Adrenal gland (tissue), 12 donors: ENCODE data around the gene ADCY5. TPM values are rescaled to one million over a fixed set of nuclear protein-coding genes. Genes with fewer than 3 reads are reported as not detected.

Experiments used
- DNase-seq, 7 donors: peaks; one replicate each; pipeline ENCODE4 v3.0.0-alpha.2; 2019 to 2020
- H3K27ac ChIP-seq, 5 donors: fragments of 200-600 bp; sonication (generic) in 4 of 5; 1 replicate in 3 of 5; 2 replicates in 2 of 5; pipeline versions ENCODE4 v1.5.1 to v1.8.0; 2016 to 2020; ENCODE audit warnings: mild to moderate bottlenecking in 1 of 5
- H3K27me3 ChIP-seq: fragments of 200-600 bp; 2 replicates; pipeline ENCODE4 v1.8.0; 2021
- H3K36me3 ChIP-seq, 2 donors: fragments of 200-600 bp; replicated peaks in 1 of 2; 1 replicate in 1 of 2; 2 replicates in 1 of 2; pipeline versions ENCODE4 v1.5.1 to v1.8.0; 2018 to 2022
- H3K4me1 ChIP-seq, 2 donors: fragments of 200-600 bp; replicated peaks in 1 of 2; 1 replicate in 1 of 2; 2 replicates in 1 of 2; pipeline versions ENCODE4 v1.5.1 to v1.8.0; 2018 to 2021
- H3K4me3 ChIP-seq, 4 donors: fragments of 200-600 bp; sonication (generic) in 3 of 4; one replicate each; pipeline ENCODE4 v1.5.1; 2016 to 2018
- H3K9me3 ChIP-seq, 3 donors: fragments of 200-600 bp; sonication (generic) in 1 of 3; replicated peaks in 1 of 3; 1 replicate in 2 of 3; 2 replicates in 1 of 3; pipeline versions ENCODE4 v1.5.1 to v1.8.0; 2016 to 2021
- CTCF ChIP-seq, 6 experiments: fragments of 450-650 bp in 4 of 6; fragments of 200-600 bp in 2 of 6; sonication (generic) in 1 of 6; IDR thresholded peaks; 1 replicate in 5 of 6; 2 replicates in 1 of 6; pipeline versions ENCODE4 v1.5.1 to v1.8.0; 2016 to 2021; ENCODE audit warnings: antibody characterized with exemption in 6 of 6, mild to moderate bottlenecking in 2 of 6, moderate library complexity in 1 of 6
- POLR2A ChIP-seq, 2 donors: fragments of 450-650 bp; IDR thresholded peaks; one replicate each; pipeline ENCODE4 v1.6.1; 2017; ENCODE audit warnings: antibody characterized with exemption in 2 of 2, mild to moderate bottlenecking in 2 of 2, moderate library complexity in 1 of 2
- WGBS, 4 donors: extraction: QIAGEN DNeasy Blood & Tissue Kit in 2 of 4; methylation state at CpG; one replicate each; pipeline versions ENCODE4 v1.1.5 to v1.1.7; 2013 to 2017; 5-methylcytosine and 5-hydroxymethylcytosine counted together
- intact Hi-C, 2 donors: fragments of 100-400 bp; cut with DNase I; formaldehyde crosslinking; loops; one replicate each; pipeline versions ENCODE4 v1.14.1 to v1.15.0; 2022 to 2023
- polyA plus RNA-seq, 3 donors: library from polyadenylated mRNA; stranded (reverse); fragments of 200-250 nt in 2 of 3; fragments of 350-450 nt in 1 of 3; fragmentation: Illumina TruSeq in 1 of 3; extraction: RNeasy Lipid Tissue Mini Kit (QIAGEN cat#74804) in 1 of 3; gene quantifications; one replicate each; pipeline ENCODE4 v1.2.3, GENCODE V29; 2013 to 2014
- total RNA-seq, 9 donors: library from RNA; depleted of rRNA in 4 of 9; stranded (reverse); fragments of >200 nt in 4 of 9; fragments of 120-200 nt in 1 of 9; fragmentation: NEBNext Ultra II Directional in 1 of 9; extraction: Animal tissue kit (Norgen Biotek cat#: 25700) in 1 of 9; gene quantifications; one replicate each; pipeline versions ENCODE4 v1.1.0 to v1.2.4, GENCODE V29; 2013 to 2023
- donor health status: healthy with polysubstance abuse.
- donor health status: Bipolar disorder and iron deficiency.
- donor health status: DM: yes; HTN: yes; CAD: no.
- donor health status: DM: no; HTN: no; CAD: no.
- donor health status: DM: no; HTN: no; CAD: no.
- donor health status: DM: yes; HTN: yes; CAD: no.

The ADCY5 gene
- total and polyA plus RNA-seq, 12 donors: 1.2 to 12.4 (median 4.4) TPM

DNA sequence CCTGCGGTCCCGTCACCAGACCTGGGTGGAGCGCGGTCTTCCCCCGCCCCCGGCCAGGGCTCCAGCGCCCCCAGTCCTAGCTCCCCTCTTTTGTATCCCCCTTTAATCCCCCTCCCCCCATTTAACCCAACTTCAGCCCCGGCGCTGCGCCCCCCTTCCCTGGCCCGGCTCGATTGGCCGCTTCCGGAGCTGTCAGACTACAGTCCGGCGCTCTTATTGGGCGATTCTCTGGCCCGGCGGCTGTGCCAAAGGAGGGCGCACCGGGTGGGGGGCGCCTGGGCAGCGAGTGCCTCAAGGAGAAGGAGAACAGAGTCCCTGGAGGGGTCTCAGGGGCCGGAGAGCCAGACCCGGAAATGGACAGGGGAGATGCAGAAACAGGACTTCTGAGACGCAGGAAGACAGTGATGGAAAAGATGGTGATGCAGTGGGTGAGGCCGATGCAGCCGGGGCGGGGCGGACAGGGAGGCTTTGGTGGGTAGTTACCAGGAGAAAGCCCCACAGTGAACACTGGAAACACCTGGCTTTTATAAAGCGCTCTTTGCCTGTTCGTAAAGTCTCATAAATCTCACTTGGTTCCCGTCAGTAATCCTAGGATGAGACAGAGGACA lies 1.2 kb upstream of the ADCY5 start:
- Histone ChIP-seq H3K36me3 (no peaks in the 10 kb centered on the region), H3K27ac (peak overlapping the region in 2 of 5 donors; percentile 34 to 64), H3K9me3 (no peaks in the 10 kb centered on the region), H3K4me3 (peak overlapping the region in 2 of 4 donors; percentile 49 to 81), H3K27me3 (peaks cover 7% of the 10 kb centered on the region), H3K4me1 (peaks cover 0 to 9% of the 10 kb centered on the region in 2 donors)
- no peak for DNase-seq
- intact Hi-C loops: loop anchor here in 1 of 2 donors (5.0 kb wide), 1 partner anchor 123 kb away; no protein-coding TSS in a partner anchor
- 10 to 14% (median 11%) methylated on average over 32 to 33 of the region's 33 CpGs for WGBS, 4 donors
- TF ChIP-seq POLR2A (IDR thresholded peaks at IDR 0.05) (no peak), CTCF (IDR thresholded peaks at IDR 0.05) (no peak)

GRCh38 chr3:123449102-123449996 lies 459 bp upstream of the ADCY5 start:
- peak in 4 of 7 donors; percentile 11 to 30 (median 26) for DNase-seq
- WGBS, 4 donors: 0 to 1% (median 0%) methylated on average over 2 to 102 of the region's 114 CpGs
- H3K27ac ChIP-seq: peak overlapping the region in 3 of 5 donors; percentile 47 to 77 (median 64)
- H3K36me3 ChIP-seq: no peaks in the 10 kb centered on the region
- TF ChIP-seq CTCF (IDR thresholded peaks at IDR 0.05): no peak
- TF ChIP-seq POLR2A (IDR thresholded peaks at IDR 0.05): no peak
- H3K4me3 ChIP-seq: peak overlapping the region in 2 of 4 donors; percentile 49 to 81
- peaks cover 0 to 9% of the 10 kb centered on the region in 2 donors for H3K4me1 ChIP-seq
- intact Hi-C loops: loop anchor here in 1 of 2 donors (5.0 kb wide), 1 partner anchor 122 kb away; no protein-coding TSS in a partner anchor
- peaks cover 7% of the 10 kb centered on the region for H3K27me3 ChIP-seq
- H3K9me3 ChIP-seq: no peaks in the 10 kb centered on the region

- TF ChIP-seq POLR2A (IDR thresholded peaks at IDR 0.05) (no peak), CTCF (IDR thresholded peaks at IDR 0.05) (peak in 3 of 6 experiments; percentile 13 to 41 (median 21))
- intact Hi-C loops: loop anchor here in 1 of 2 donors (5.0 kb wide), 1 partner anchor 121 kb away; no protein-coding TSS in a partner anchor
- Histone ChIP-seq H3K27me3 (peaks cover 7% of the 10 kb centered on the region), H3K4me3 (peak overlapping the region in 2 of 4 donors; percentile 49 to 81), H3K4me1 (peaks cover 0 to 9% of the 10 kb centered on the region in 2 donors), H3K9me3 (no peaks in the 10 kb centered on the region), H3K27ac (peak overlapping the region in 2 of 5 donors; percentile 64 to 77), H3K36me3 (no peaks in the 10 kb centered on the region)
- 13 to 66% (median 33%) methylated on average over 8 to 110 of the region's 110 CpGs for WGBS, 4 donors
- DNase-seq: peak in 3 of 7 donors; percentile 21 to 25 (median 22)
Observed at GRCh38 chr3:123447749-123448517, 957 bp downstream of the ADCY5 start.
